K562 (cell line): ENCODE measurements around the gene QSOX2. TPM values are rescaled to one million over a fixed set of nuclear protein-coding genes. Genes with fewer than 3 reads are reported as not detected.

Source experiments
- ARID2 ChIP-seq: fragments of 450-650 bp; IDR thresholded peaks from 2 replicates; pipeline ENCODE4 v1.6.1; 2017; ENCODE audit warnings: antibody characterized with exemption, mild to moderate bottlenecking
- CLOCK ChIP-seq: fragments of 250-450 bp; sonication (Bioruptor Pico); IDR thresholded peaks from 2 replicates; pipeline ENCODE4 v1.4.0; 2020; ENCODE audit warnings: mild to moderate bottlenecking, moderate library complexity, borderline replicate concordance
- CTBP1 ChIP-seq: fragments of 450-650 bp; IDR thresholded peaks from 2 replicates; pipeline ENCODE4 v1.6.1; 2016; ENCODE audit warnings: borderline replicate concordance
- DEAF1 ChIP-seq: fragments of 450-650 bp; formaldehyde crosslinking; IDR thresholded peaks from 2 replicates; pipeline ENCODE4 v1.4.0; 2020; ENCODE audit warnings: mild to moderate bottlenecking, moderate library complexity
- HNRNPL ChIP-seq: fragments of 200-400 bp; formaldehyde crosslinking; IDR thresholded peaks from 2 replicates; pipeline ENCODE4 v1.6.1; 2017; ENCODE audit warnings: low read depth, mild to moderate bottlenecking, low read length
- MAX ChIP-seq: sonication (generic); formaldehyde crosslinking; IDR thresholded peaks from 2 replicates; pipeline ENCODE4 v1.9.0; 2022; ENCODE audit warnings: mild to moderate bottlenecking, missing genetic modification reagents
- NELFE ChIP-seq: IDR thresholded peaks from 2 replicates; pipeline ENCODE4 v1.6.1; 2011; ENCODE audit warnings: mild to moderate bottlenecking; ENCODE audit not compliant: insufficient read depth, insufficient read length
- PCBP2 ChIP-seq: fragments of 200-400 bp; formaldehyde crosslinking; IDR thresholded peaks from 2 replicates; pipeline ENCODE4 v1.6.1; 2018; ENCODE audit warnings: low read length, low read depth, mild to moderate bottlenecking, moderate library complexity; ENCODE audit not compliant: poor library complexity, severe bottlenecking
- SPI1 ChIP-seq: IDR thresholded peaks from 2 replicates; pipeline ENCODE4 v1.6.1; 2011; ENCODE audit warnings: low read depth, low read length, control low read depth, borderline replicate concordance
- ZNF134 ChIP-seq: fragments of 250-450 bp; sonication (Bioruptor Pico); conservative IDR thresholded peaks from 2 replicates; pipeline ENCODE4 v1.4.0; 2020
- ZNF408 ChIP-seq: fragments of 250-450 bp; sonication (Bioruptor Pico); IDR thresholded peaks from 2 replicates; pipeline ENCODE4 v1.4.0; 2020; ENCODE audit warnings: low read depth, mild to moderate bottlenecking, moderate library complexity
- ZNF57 ChIP-seq: fragments of 450-650 bp; formaldehyde crosslinking; IDR thresholded peaks from 2 replicates; pipeline ENCODE4 v1.4.0; 2020; ENCODE audit warnings: mild to moderate bottlenecking, moderate library complexity
- ZNF75A ChIP-seq: fragments of 450-650 bp; formaldehyde crosslinking; IDR thresholded peaks from 2 replicates; pipeline ENCODE4 v1.4.0; 2020; ENCODE audit warnings: mild to moderate bottlenecking
- polyA plus RNA-seq, 8 experiments: library from polyadenylated mRNA; depleted of rRNA in 4 of 8; stranded (reverse) in 5 of 8; unstranded in 3 of 8; fragments of >200 nt; fragmentation: Nextera tagmentation in 2 of 8; fragmentation: Illumina TruSeq in 1 of 8; extraction: Ambion mirVana in 2 of 8; extraction: Trizol in 1 of 8; gene quantifications; 2 replicates each; pipeline versions ENCODE4 v1.2.1 to v1.2.3, GENCODE V29; 2011 to 2014; ENCODE audit warnings: inconsistent platforms in 1 of 8, missing spikeins in 1 of 8
- total RNA-seq, 7 experiments: library from RNA; depleted of rRNA in 6 of 7; stranded (reverse); fragments of >200 nt in 6 of 7; fragmentation: Illumina TruSeq in 2 of 7; extraction: Trizol in 2 of 7; gene quantifications; 2 replicates each; pipeline versions ENCODE4 v1.2.1 to v1.2.3, GENCODE V29; 2011 to 2021; ENCODE audit warnings: low replicate concordance in 1 of 7
- TF ChIP-seq, protein P1 (sequence below): fragments of 450-650 bp; IDR thresholded peaks from 2 replicates; pipeline ENCODE4 v1.6.1; 2016; ENCODE audit warnings: borderline replicate concordance
- TF ChIP-seq, protein P2 (sequence below): IDR thresholded peaks from 2 replicates; pipeline ENCODE4 v1.6.1; 2011; ENCODE audit warnings: borderline replicate concordance, low read depth, mild to moderate bottlenecking, moderate library complexity, low read length; ENCODE audit not compliant: insufficient read depth, poor library complexity, severe bottlenecking

Gene QSOX2
- total and polyA plus RNA-seq, 9 of the 15 experiments (the other 6 are each of a cell fraction or from before 2014, with no cell fraction given), result 0.51 to 23.7 (median 12.7) TPM

- TF ChIP-seq ARID2 (peak; percentile 59; the same call in 1 of the 2 replicates), SPI1 (no peak), DEAF1 (CRISPR knock-in tag) (peak; percentile 86), ZNF134 (no peak), PCBP2 (no peak), ZNF57 (CRISPR knock-in tag) (no peak), CTBP1 (peak; percentile 24; the same call in 1 of the 2 replicates), MAX (CRISPR knock-in tag) (no peak), NELFE (no peak), ZNF408 (CRISPR knock-in tag) (no peak), HNRNPL (peak; percentile 70; the same call in 1 of the 2 replicates), CLOCK (CRISPR knock-in tag) (no peak), ZNF75A (CRISPR knock-in tag) (no peak)
- TF ChIP-seq, protein P1, sequence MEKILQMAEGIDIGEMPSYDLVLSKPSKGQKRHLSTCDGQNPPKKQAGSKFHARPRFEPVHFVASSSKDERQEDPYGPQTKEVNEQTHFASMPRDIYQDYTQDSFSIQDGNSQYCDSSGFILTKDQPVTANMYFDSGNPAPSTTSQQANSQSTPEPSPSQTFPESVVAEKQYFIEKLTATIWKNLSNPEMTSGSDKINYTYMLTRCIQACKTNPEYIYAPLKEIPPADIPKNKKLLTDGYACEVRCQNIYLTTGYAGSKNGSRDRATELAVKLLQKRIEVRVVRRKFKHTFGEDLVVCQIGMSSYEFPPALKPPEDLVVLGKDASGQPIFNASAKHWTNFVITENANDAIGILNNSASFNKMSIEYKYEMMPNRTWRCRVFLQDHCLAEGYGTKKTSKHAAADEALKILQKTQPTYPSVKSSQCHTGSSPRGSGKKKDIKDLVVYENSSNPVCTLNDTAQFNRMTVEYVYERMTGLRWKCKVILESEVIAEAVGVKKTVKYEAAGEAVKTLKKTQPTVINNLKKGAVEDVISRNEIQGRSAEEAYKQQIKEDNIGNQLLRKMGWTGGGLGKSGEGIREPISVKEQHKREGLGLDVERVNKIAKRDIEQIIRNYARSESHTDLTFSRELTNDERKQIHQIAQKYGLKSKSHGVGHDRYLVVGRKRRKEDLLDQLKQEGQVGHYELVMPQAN, result no peak
- TF ChIP-seq, protein P2, sequence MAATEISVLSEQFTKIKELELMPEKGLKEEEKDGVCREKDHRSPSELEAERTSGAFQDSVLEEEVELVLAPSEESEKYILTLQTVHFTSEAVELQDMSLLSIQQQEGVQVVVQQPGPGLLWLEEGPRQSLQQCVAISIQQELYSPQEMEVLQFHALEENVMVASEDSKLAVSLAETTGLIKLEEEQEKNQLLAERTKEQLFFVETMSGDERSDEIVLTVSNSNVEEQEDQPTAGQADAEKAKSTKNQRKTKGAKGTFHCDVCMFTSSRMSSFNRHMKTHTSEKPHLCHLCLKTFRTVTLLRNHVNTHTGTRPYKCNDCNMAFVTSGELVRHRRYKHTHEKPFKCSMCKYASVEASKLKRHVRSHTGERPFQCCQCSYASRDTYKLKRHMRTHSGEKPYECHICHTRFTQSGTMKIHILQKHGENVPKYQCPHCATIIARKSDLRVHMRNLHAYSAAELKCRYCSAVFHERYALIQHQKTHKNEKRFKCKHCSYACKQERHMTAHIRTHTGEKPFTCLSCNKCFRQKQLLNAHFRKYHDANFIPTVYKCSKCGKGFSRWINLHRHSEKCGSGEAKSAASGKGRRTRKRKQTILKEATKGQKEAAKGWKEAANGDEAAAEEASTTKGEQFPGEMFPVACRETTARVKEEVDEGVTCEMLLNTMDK, result peak; percentile 7
Measured at GRCh38 chr9:136170006-136170901, 75.4 kb downstream of the QSOX2 start (continued).
